Measurements from ENCODE around the gene KLHL30. TPM values are rescaled to one million over a fixed set of nuclear protein-coding genes. Genes with fewer than 3 reads are reported as not detected.
"Not testable (repeated sequence)": the region's sequence is repeated elsewhere in the genome, so short reads cannot be mapped to it uniquely, and the experiment has no call there.

KLHL30 gene
- total RNA-seq, 1 donor from 2014 or later = 22.0 TPM

DNA sequence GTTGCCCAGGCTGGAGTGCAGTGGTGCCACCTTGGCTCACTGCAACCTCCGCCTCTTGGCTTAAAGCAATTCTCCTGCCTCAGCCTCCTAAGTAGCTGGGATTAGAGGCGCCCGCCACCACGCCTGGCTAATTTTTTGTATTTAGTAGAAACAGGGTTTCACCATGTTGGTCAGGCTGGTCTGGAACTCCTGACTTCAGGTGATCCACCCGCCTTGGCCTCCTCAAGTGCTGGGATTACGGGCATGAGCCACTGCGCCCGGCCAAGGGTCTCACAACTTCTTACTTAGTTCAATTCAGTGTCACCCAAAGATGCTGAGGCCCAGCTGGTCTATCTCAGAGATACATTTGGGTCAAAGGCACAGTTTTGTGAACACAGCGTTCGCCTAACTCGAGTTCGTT is 22.8 kb upstream of the KLHL30 start:
- intact Hi-C loops (cut with micrococcal nuclease); DNase-seq: not testable (repeated sequence)

DNA sequence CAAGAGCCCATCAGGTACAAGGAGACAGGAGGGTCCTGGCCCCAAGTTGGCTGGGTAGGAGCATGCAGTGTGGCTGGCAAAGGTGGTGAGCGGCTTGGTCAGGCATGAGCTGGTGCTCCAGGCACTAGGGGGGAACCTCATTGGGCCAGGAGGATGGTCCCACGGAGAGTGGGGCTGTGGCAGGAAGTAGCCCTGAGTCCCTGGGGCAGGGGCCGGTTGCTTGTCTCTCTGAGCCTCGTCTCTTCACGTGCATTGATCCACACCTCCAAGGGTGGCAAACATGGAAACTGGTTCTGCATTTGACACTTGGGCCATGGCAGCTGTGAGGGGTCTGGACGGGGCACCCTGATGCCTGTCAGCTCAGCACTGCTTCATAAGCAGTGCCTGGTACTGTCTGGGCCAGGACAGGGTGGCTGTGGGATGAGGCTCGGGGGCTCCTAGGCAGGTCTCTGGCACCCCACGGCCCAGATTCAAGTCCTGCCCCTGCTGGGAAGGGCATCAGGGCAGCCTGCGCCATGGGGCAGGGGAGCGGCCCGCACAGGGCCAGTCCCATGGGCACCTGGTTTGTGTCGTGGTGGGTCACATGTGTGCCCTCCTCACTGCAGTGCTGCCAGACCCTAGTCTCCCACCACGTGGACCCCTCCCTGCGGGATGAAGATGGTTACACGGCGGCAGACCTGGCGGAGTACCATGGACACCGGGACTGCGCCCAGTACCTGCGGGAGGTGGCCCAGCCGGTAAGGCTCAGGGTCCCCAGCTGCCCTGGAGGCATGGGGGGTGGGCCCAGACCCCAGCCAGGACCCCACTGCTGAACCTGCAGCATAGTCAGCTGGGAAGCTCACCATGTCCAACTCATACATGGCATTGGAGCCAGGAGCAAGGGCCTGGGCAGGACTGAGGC is 21.9 kb upstream of the KLHL30 start:
- peak; percentile 26 for DNase-seq
- intact Hi-C loops (cut with micrococcal nuclease) = no loop called here
- no peak for ATAC-seq

More for the DNA sequence above, 22.8 kb upstream of the KLHL30 start:
- not testable (repeated sequence) for ATAC-seq

DNA sequence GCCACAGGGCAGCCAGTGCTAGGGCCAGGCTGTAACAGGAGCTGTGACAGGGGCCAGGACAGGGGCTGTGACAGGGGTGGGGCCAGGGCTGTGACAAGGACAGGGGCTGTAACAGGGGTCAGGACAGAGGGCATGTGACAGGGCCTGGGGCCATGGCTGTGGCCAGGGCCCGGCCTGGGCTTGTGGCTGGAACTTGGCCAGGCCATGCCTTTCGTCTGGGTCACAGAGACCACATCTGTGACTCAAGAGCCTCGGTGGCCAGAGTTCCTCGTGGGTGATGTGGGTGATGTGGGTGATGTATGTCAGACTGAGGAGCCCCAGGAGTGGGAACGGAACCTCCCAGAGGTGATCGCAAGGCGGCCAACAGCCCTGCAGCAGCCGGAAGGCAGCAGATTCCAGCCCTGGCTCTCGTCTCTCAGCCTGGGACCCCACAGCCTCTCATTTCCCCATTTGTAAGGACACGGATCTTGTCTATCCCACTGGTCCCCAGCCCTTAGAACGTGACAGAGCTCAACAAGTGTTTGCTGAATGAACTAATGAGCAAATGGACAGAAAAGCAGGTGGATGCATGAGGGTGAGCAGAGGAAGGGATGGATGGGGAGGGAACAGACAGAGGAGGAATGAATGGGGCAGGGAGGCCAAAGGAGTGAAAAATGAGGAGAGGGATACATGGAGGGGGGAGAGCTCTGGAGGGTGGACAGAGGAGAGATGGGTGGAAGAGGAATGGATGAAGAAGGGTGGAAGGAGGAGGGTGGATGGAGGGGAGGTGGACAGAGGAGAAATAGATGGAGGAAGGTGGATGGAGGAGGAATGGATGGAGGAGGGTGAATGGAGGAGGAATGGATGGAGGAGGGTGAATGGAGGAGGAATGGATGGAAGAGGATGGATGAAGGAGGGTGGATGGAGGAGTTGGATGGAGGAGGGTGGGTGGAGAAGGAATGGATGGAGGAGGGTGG is 21.0 kb upstream of the KLHL30 start:
- intact Hi-C loops (cut with micrococcal nuclease) = no loop called here
- no peak for ATAC-seq
- peak; percentile 28 for DNase-seq

DNA sequence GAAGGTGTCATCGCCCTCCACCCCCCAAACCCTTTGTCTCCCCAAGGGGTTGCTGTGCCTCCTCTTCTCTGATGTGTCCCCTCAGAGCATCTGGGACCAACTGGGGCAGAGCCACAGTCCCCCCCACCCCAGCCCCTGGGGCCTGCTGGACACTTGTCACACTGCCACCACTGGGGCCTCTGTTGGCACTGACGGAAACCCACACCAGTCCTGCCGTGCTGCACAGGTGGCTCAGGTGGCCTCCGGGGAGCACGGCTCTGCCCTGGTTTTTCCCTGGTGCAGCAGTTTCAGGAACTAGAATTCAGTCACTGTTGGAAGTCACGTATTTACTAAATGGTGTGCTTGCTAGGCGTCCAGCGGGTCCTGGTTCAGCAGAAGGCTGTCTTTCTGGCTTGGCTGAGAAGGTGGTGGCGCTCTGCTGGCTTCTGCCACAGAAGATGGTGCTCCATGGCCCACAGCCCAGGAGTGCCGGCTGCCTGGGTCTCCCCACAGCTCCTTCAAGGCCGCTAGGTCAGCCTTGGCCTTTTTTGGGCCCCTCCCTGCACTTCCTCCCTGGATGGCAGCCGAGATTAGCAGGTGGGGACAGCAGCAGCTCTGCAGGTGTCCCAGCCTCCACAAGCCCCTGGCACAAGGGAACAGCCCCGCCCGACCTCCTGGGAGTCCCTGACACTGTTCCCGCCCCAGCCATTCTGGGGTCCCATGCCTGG is 18.6 kb upstream of the KLHL30 start:
- intact Hi-C loops (cut with micrococcal nuclease) = no loop called here
- DNase-seq (peak; percentile 20), ATAC-seq (no peak)

DNA sequence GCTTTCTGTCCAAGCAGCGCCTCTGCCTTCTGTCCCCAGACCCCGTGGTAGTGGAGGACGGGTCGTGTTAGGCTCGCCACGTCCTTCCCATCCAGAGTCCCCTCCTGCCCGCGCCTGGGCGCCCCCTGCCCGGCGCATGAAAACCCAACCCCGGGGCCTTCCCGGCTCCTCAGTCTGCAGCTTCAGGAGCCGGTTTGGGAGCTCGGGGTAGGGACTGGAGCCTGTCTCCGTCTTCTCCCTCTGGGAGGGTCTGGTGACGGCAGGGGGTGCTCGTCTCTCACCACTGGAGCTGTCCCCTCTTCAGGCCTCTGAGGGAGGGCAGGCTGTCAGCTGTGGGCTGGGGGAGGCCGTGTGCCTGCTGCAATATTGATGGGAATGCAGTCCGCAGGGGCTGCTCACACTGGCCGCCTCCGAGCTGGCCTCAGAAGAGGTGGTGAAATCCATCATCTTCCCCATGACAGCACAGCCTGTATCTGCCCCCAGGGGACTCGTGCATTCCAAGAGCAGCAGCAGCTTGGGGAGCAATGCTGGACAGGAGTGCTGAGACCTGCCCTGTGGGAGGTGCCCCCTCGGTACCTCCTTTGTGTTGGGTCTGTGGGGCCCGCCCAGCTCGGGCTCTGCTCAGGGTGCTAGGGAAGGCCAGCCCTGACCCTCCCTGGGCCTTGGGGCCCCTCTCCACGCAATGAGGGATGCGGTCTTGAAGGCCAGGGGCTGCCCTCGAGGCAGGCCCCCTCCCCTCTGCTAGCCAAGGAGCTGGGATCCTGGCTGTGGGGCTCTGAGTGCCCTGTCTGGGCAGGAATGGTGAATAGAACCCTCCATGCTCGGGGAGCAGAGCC is 17.8 kb upstream of the KLHL30 start:
- DNase-seq (peak; percentile 54), ATAC-seq (peak; percentile 58)
- intact Hi-C loops (cut with micrococcal nuclease) = no loop called here

DNA sequence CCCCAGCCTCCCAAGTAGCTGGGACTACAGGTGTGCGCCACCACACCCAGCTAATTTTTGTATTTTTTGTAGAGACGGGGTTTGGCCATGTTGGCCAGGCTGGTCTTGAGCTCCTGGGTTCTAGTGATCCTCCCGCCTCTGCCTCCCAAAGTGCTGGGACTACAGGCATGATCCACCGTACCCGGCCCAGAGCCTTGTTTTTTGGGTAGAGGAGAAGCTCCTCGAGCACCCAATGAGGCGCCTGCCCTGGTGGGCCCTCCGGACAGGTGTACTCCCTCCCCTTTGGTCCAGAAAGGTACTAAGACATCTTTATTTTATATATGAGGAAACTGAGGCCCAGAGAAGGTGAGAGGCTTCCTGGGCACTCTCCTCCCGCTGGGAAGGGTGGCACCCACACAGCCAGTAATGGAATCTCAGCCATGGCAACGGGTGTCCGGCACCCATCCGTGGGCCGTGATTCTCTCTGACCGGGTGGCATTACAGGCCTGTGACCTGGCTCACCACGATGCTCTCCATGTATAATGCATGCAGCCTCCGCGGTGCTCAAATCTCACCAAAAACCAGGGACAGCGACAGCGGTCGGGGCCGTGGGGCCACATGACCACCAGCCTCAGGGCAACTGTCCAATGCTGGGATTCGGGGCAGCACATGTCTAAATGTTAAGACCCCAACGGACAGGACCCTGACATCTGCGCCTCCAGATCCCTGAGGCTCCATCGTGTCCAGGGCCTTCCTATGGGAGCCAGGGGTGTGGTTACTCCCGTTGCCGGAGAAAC is 16.8 kb upstream of the KLHL30 start:
- intact Hi-C loops (cut with micrococcal nuclease) = no loop called here
- ATAC-seq (no peak), DNase-seq (peak; percentile 23)

DNA sequence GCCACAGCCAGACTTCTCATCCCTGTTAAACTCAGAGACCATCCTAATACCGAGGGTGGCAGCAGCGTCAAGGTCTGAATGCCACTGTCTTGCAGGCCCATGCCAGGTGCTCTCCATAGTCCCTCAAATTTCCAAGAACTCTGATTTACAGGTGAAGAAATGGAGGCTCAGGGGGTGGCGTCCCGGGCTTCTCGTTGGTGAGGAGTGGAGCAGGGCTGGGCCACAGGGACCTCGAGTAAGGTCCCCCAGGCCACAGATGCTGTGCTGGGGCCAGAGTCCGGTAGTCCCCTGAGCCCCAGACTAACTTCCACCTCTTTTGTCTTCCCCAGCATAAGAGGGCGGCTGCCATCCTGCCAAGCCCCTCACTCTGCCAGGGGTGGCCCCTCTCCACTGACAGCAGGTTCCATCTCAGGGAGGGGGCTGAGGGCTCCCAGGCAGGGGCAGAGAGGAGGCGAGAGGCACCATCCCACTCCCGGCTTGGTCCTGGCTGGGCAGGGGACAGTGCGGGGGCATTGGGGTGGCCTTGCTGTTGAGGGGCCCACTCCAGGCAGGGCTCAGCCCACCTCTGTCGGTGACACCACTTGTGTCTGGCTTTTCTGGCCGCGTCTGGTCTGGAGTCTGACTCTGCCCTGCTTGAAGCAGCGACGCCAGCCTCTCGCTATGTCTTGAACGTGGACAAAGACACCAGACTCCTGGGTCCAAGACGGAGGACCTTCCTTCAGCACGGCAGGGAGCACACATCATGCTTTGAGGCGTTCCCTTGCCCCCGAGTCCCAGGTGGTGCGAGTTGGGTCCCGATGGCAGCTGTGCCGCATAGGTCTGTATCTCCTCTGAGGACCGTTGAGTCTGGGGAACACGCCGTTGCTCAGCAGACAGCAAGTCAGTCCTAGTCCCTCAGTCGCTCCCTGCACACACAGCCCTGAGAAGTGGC is 15.9 kb upstream of the KLHL30 start:
- DNase-seq (peak; percentile 25), ATAC-seq (no peak)
- intact Hi-C loops (cut with micrococcal nuclease) = no loop called here

DNA sequence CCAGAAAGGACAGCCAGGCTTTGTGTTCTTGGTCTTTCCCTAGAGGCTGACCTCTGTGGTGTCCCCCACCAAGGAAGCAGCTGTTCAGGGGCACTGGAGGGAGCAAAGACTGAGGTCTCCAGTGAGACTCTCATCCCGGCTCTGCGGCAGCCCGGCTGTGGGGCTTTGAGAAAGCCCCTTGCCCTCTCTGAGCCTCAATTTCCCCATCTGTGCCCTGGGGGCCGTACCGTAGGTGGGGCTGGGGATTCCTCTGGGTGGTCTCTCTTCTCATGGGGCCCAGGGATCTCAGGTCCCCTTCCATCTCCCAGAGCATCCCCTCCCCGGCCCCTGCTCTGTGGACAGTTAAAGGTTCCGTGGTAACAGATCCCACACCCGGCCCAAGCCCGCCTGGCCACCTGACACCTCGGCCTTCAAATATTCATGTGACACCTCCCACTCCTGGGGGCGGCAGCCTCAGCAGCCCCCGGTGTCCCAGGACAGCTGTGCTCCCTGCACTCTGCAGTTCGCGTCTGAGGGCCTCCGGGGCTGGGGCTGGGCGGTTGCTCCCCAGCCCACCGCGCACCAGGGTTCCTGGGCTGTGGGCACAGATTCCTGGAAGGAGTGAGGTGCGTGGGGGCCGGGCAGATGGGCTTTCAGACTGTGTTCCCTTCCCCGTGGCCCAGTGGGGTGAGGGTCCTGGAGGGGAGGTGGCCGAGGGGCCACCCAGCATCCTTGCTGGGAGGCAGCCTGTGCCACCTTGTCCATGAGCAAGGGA is 15.1 kb upstream of the KLHL30 start:
- intact Hi-C loops (cut with micrococcal nuclease) = no loop called here
- DNase-seq (peak; percentile 17), ATAC-seq (no peak)

DNA sequence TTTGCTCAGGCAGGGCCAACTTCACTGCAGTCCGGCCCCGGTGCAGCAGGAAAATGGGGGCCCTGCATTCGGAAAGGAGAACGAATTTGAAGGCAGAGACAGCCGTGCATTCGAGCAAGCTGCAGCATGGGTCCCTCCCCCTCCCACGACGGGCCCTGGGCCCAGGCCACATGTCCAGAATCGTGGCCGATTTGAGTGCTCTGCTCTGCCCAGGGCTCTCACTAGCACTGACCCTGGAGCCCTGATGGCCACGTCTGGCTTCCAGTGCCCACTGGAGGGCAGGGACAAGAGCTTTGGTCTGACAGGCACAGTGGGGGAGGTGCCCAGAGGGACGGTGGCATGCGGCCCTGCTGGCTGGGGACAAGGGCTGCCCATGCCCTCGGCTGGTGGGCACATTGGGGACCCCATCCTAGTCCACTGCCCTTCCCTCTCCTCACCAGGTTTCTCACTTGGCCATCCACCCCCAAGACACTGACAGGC is 14.4 kb upstream of the KLHL30 start:
- intact Hi-C loops (cut with micrococcal nuclease) = no loop called here
- ATAC-seq (no peak), DNase-seq (no peak)

DNA sequence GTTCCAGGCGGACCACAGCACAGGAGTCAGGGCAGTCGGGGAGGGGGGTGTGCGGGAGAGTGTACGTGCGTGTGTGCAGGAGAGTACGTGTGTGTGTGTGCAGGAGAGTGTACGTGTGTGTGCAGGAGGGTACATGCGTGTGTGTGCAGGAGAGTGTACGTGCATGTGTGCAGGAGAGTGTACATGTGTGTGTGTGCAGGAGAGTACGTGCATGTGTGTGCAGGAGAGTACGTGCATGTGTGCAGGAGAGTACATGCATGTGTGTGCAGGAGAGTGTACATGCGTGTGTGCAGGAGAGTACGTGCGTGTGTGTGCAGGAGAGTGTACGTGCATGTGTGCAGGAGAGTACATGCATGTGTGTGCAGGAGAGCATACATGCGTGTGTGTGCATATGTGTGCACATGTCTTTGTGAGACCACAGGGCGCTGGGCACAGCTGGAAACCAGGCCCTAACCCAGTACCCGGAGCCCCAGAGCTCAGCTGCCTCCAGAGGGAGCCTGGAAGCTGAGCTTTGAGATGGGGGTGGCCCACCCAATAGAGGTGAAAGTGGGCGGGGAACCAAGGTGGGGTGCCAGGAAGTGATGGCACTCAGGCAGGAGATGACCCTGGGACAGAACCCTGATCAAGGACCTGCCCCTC is 13.9 kb upstream of the KLHL30 start:
- intact Hi-C loops (cut with micrococcal nuclease) = no loop called here
- ATAC-seq (no peak), DNase-seq (no peak)

DNA sequence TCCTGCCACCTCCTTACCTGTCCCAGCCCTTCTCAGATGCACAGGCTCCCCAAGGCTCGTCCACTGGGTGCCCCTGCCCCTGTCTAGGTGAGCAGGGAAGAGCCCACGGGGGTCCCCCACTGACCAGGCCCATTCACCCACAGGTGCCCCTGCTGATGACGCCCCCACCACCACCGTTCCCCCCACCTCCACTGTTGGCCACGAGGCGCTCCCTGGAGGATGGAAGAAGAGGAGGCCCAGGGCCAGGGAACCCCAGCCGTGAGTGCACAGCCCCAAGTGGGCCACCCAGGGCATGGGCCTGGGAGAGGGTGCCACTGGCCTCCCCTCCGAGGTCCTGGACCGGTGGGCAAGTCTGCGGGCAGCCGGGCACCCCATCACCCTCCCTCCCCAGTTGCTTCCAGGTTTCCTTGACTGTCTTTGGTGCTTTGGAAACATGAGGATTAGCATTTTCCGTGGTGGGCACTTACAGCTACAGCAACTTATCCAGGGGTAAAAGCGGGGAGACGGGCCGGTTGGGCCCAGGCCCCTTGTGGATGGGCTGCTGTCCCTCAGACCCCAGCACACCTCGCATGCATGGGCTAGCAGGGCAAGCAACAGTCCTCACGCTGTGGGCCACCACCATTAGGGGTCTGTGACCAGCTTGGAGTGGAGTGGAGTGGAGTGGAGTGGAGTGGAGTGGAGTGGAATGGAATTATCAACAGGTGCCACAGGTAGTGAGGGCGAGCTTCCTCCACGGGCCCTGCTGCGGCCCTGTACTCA is 13.2 kb upstream of the KLHL30 start:
- intact Hi-C loops (cut with micrococcal nuclease) = no loop called here
- DNase-seq = peak; percentile 17

DNA sequence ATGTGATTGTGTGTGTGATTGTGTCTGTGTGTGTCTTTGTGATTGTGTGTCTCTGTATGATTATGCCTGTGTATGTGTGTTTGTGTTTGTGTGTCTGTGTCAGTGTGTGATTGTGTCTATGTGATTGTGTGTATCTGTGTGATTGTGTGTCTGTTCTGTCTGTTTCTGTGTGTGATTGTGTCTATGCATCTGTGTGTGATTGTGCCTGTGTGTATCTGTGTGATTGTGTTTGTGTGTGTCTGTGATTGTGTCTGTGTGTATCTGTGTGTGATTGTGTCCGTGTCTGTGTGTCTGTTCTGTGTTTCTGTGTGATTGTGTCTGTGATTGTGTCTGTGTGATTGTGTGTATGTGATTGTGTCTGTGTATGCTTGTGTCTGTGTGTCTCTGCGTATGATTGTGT is 12.1 kb upstream of the KLHL30 start:
- DNase-seq = no peak
- ATAC-seq = no peak
- intact Hi-C loops (cut with micrococcal nuclease) = no loop called here

More for the DNA sequence above, 13.2 kb upstream of the KLHL30 start:
- ATAC-seq = no peak

DNA sequence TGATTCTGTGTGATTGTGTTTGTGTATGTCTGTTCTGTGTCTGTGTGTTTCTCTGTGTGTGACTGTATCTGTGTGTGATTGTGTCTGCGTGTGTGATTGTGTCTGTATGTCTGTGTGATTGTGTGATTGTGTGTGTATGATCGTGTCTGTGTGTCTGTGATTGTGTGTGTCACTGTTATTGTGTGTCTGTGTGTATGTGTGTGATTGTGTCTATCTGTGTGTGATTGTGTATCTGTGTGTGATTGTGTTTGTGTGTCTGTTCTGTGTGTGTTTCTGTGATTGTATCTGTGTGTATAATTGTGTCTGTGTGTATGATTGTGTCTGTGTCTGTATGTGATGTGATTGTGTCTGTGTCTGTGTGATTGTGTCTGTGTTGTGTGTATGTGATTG is 11.7 kb upstream of the KLHL30 start:
- intact Hi-C loops (cut with micrococcal nuclease) = no loop called here
- no peak for ATAC-seq
- no peak for DNase-seq

DNA sequence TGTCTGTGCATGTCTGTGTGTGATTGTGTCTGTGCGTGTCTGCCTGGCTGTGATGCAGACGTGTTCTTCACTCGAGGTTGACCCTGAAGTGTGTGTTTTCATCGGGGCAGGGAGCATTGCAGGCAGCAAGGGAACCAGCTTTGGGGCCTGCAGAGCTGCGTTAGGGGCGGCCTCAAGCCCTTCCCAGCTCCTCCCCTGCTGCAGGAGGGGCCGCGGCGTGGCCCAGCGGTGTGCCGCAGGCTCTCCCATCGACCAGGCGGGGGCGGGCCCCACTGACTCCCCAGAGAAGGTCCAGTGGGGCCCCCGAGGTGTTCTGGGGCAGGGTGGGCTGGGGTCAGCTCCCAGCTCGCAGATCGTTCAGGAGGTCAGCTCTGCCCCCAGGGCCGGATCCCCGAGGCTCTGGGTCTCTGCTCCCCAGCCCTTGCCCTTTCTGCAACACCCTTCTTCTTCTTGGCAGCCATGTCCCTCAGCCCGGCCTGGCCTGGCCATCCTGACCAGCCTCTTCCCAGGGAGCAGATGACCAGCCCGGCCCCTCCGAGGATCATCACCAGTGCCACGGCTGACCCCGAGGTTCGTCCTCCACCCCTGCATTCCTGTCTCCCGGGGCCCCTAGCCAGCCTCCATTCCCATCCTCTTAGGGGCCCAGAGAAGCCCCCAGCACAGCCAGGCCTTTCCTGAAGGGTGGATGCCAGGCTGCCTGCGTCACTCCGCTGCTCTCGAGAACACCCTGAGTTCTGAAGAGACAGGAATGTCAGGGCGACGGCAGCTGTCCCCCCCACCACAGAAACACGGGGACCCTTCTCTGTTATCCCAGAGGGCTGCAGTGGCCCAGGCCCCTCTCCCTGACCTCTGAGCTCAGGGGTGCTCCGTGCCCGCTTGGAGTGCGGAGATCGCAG is 11.1 kb upstream of the KLHL30 start:
- DNase-seq (peak; percentile 44), ATAC-seq (peak; percentile 56)
- intact Hi-C loops (cut with micrococcal nuclease) = no loop called here

Data from left ventricle myocardium superior (tissue), 1 donor.